Ovary (tissue), 9 donors: ENCODE results near the gene UTRN. TPM values are rescaled to one million over a fixed set of nuclear protein-coding genes. Genes with fewer than 3 reads are reported as not detected.

Source experiments
- DNase-seq, 5 donors: peaks; one replicate each; pipeline ENCODE4 v3.0.0-alpha.2; 2019 to 2020
- H3K27ac ChIP-seq, 2 donors: fragments of 200-600 bp; one replicate each; pipeline versions ENCODE4 v1.5.1 to v1.8.0; 2019 to 2022
- H3K27me3 ChIP-seq: fragments of 200-600 bp; one replicate; pipeline ENCODE4 v1.8.0; 2022
- H3K36me3 ChIP-seq: fragments of 200-600 bp; sonication (generic); one replicate; pipeline ENCODE4 v1.5.1; 2019
- H3K4me1 ChIP-seq: one replicate; pipeline ENCODE4 v1.8.1; 2013; ENCODE audit warnings: mild to moderate bottlenecking, moderate library complexity; ENCODE audit not compliant: insufficient read depth
- H3K4me3 ChIP-seq: fragments of 200-600 bp; sonication (generic); one replicate; pipeline ENCODE4 v1.5.1; 2017
- H3K9me3 ChIP-seq, 2 donors: fragments of 200-600 bp in 1 of 2; sonication (generic) in 1 of 2; one replicate each; pipeline versions ENCODE4 v1.5.1 to v1.8.1; 2013 to 2019; ENCODE audit warnings: mild to moderate bottlenecking in 1 of 2, moderate library complexity in 1 of 2
- CTCF ChIP-seq, 3 donors: fragments of 450-650 bp in 2 of 3; fragments of 200-600 bp in 1 of 3; IDR thresholded peaks; one replicate each; pipeline versions ENCODE4 v1.5.1 to v1.8.0; 2016 to 2022; ENCODE audit warnings: antibody characterized with exemption in 3 of 3, mild to moderate bottlenecking in 1 of 3
- EP300 ChIP-seq: sonication (generic); formaldehyde crosslinking; IDR thresholded peaks from one replicate; pipeline ENCODE4 v1.6.1; 2017; ENCODE audit warnings: antibody characterized with exemption
- POLR2A ChIP-seq: fragments of 450-650 bp; IDR thresholded peaks from one replicate; pipeline ENCODE4 v1.6.1; 2017; ENCODE audit warnings: antibody characterized with exemption, mild to moderate bottlenecking, moderate library complexity
- WGBS, 3 donors: extraction: QIAGEN DNeasy Blood & Tissue Kit in 1 of 3; methylation state at CpG; one replicate each; pipeline versions ENCODE4 v1.1.5 to v1.1.7; 2013 to 2017; 5-methylcytosine and 5-hydroxymethylcytosine counted together
- intact Hi-C, 4 donors: fragments of 100-400 bp; cut with DNase I; formaldehyde crosslinking; loops; one replicate each; pipeline versions ENCODE4 v1.11.0 to v1.15.1; 2022 to 2023
- polyA plus RNA-seq, 2 donors: library from polyadenylated mRNA; stranded (reverse); fragments of 200-250 nt in 1 of 2; fragments of 350-450 nt in 1 of 2; fragmentation: Illumina TruSeq in 1 of 2; extraction: RNeasy Lipid Tissue Mini Kit (QIAGEN cat#74804) in 1 of 2; gene quantifications; one replicate each; pipeline ENCODE4 v1.2.3, GENCODE V29; 2013 to 2014
- total RNA-seq, 7 donors: library from RNA; depleted of rRNA in 2 of 7; stranded (reverse); fragments of >200 nt in 2 of 7; fragmentation: NEBNext Ultra II Directional in 3 of 7; extraction: Animal tissue kit (Norgen Biotek cat#: 25700) in 3 of 7; gene quantifications; one replicate each; pipeline versions ENCODE4 v1.1.0 to v1.2.4, GENCODE V29; 2016 to 2023
- donor health status: DM: no; HTN: no; CAD: no; lungs with moderate emphysema.
- donor health status: DM: no; HTN: no; CAD: no.
- donor health status: Bipolar disorder and iron deficiency.
- donor health status: DM: yes; HTN: yes; CAD: no.
- donor health status: DM: no; HTN: no; CAD: no.
- donor health status: DM: yes; HTN: yes; CAD: no.

UTRN gene
- total and polyA plus RNA-seq, 9 donors: 27.6 to 155 (median 129) TPM

- intact Hi-C loops: no loop called here
- no peak for DNase-seq
- Histone ChIP-seq H3K9me3 (no peaks in the 10 kb centered on the region), H3K4me3 (no peak overlapping the region), H3K4me1 (peaks cover 12% of the 10 kb centered on the region), H3K27me3 (no peaks in the 10 kb centered on the region), H3K36me3 (no peaks in the 10 kb centered on the region), H3K27ac (no peak overlapping the region)
- WGBS, 3 donors: 96 to 97% (median 96%) methylated on average over 12 of the region's 12 CpGs
- TF ChIP-seq CTCF (IDR thresholded peaks at IDR 0.05) (no peak), POLR2A (no peak), EP300 (no peak)
Observed at GRCh38 chr6:144321839-144322591, 36.9 kb downstream of the UTRN start.

- H3K27me3 ChIP-seq: no peaks in the 10 kb centered on the region
- TF ChIP-seq CTCF (IDR thresholded peaks at IDR 0.05) (no peak), EP300 (no peak), POLR2A (no peak)
- H3K9me3 ChIP-seq: no peaks in the 10 kb centered on the region
- WGBS, 3 donors: 93 to 100% (median 96%) methylated on average over 1 of the region's 1 CpG
- intact Hi-C loops: no loop called here
- peak overlapping the region in 1 of 2 donors; percentile 86 for H3K27ac ChIP-seq
- DNase-seq: no peak
- H3K4me3 ChIP-seq: no peak overlapping the region
- peaks cover 20% of the 10 kb centered on the region for H3K4me1 ChIP-seq
- no peaks in the 10 kb centered on the region for H3K36me3 ChIP-seq
Observed at GRCh38 chr6:144325232-144325631, 40.1 kb downstream of the UTRN start.

GRCh38 chr6:144326393-144326792, 41.3 kb downstream of the UTRN start:
- DNase-seq: no peak
- Histone ChIP-seq H3K36me3 (no peaks in the 10 kb centered on the region), H3K27ac (peak overlapping the region; percentile 86 to 91), H3K27me3 (no peaks in the 10 kb centered on the region), H3K4me3 (no peak overlapping the region), H3K9me3 (no peaks in the 10 kb centered on the region), H3K4me1 (peaks cover 24% of the 10 kb centered on the region)
- intact Hi-C loops: no loop called here
- WGBS, 3 donors: 42 to 75% (median 57%) methylated on average over 4 of the region's 4 CpGs
- no peak for TF ChIP-seq POLR2A
- no peak for TF ChIP-seq CTCF (IDR thresholded peaks at IDR 0.05)
- TF ChIP-seq EP300: no peak

DNA sequence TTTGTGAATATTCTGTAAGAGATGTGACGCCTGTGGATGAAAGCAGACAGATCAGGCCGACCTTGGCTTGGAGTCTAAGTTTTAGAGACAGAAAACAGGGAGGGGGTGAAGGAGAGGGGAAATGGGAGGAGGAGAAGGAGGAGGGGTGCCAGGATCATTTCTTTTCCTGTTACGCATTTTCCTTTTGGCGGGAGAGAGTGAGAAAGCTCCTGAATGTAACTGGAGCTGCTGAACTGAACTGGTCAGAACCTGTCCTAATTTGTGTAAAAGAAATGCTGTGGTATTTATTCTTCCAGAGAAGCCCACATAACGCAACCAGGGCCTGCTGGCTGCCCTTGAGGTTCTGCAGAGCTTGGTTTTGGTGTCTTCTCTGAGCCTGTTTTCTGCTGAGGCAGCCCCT, 41.9 kb downstream of the UTRN start:
- peak overlapping the region; percentile 86 to 91 for H3K27ac ChIP-seq
- peak; percentile 72 to 80 (median 77) for DNase-seq
- H3K4me1 ChIP-seq: peaks cover 31% of the 10 kb centered on the region
- 2 to 5% (median 3%) methylated on average over 5 of the region's 5 CpGs for WGBS, 3 donors
- TF ChIP-seq POLR2A (peak; percentile 42), CTCF (IDR thresholded peaks at IDR 0.05) (no peak), EP300 (no peak)
- H3K4me3 ChIP-seq: no peak overlapping the region
- intact Hi-C loops: no loop called here
- no peaks in the 10 kb centered on the region for H3K36me3 ChIP-seq
- H3K9me3 ChIP-seq: no peaks in the 10 kb centered on the region
- no peaks in the 10 kb centered on the region for H3K27me3 ChIP-seq
